ENCODE results near the gene PPP2R2B.

Gene PPP2R2B

DNA sequence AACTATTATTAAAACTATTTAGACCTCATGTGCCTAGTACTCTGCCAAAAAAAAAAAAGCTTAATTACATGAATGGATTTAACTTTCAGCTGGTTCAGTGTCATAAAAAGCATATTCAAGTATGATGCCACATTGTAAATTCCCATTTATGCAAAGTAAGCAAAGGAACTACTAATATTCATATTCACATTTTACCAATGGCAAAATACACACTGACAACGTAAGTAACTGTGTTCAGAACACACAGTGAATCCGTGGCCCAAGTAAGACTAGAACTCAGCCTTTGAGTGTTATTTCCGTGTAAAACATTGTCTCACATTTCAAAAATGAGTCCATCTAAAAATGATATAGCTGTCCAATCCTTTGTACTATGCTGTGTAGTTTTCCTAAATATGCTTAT, 56.8 kb downstream of the PPP2R2B start:
- DNase-seq: no peak

DNA sequence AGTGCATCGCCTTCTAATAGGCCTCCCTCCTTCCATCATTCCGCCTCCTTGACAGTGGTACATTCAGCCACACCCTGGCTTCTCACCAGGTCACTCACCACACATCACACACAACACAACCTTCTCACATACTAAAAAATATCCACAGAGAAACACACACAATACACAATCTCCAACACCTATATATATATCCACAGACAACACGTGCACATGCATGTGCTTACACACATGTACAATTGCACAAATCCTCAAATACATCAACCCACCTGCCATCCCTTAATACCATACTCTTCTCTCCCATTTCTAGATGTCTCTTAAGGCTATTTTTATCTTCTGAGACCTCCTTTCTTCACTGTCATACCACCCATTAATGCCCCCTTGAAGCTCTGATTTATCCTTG, 57.6 kb downstream of the PPP2R2B start:
- DNase-seq: no peak

DNA sequence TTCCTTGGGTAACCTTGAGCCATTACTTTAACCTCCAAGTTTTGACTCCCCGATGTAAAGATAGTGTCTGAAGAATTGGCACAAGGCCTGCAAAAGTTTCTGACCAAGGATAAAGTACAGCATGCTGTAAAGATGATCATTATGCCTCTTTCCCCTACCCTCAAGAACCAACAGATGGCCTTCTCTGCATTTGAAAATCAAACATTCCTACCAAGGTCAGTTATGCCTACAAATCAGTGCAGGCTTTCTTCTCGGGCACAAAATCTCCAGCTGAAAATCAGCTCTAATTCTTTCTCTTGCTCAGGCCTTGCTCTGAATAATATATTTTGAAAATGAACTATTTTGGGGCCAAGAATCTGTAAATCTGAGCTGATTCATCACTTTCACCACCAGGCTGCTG, 59.7 kb downstream of the PPP2R2B start:
- no peak for DNase-seq

DNA sequence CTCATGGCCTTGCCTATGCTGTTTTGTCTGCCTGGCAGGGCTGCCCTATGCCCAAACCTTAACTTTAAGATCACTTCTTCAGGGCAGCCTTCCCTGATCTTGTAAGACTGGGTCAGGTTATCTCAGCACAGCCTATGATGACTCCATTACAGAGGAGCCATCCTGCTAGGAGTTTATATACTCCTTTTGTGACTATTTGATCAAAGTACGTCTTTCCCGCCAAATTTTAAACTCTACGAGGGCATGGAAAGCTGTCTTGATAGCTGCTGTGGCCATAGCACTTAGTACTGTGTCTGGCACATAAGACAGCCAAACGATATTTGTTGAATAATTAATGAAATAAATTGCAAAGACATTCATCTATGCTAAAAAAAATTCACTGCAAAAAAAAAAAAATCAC, 60.6 kb downstream of the PPP2R2B start:
- no peak for DNase-seq

DNA sequence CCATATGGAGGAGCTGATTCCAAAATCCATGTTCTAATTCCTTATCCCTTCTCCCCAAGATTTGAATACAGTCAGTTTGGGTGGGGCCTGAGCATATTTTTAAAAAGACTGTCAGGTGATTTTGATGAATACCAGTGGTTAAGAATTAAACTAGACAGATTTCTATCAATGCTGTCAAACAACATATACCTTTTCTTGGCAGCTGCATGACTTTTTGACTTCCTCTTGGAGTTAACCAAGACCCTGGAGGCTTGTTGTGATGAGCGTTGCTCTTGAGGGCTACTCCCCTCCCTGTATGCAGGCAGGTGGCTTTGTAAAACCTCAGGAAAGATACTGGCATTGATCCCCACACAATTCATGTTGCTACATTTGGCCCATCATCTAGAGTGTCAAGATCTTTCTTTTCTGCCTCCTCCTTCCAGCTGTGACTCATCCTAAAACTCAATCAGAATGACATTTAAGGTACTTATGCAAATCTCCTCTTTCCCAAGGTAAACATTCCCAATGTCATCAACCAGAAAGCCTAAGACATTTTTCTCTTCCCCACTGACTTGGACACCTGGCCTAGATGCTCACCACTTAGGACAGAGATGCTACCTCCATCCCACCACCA, 61.7 kb downstream of the PPP2R2B start:
- DNase-seq: no peak

DNA sequence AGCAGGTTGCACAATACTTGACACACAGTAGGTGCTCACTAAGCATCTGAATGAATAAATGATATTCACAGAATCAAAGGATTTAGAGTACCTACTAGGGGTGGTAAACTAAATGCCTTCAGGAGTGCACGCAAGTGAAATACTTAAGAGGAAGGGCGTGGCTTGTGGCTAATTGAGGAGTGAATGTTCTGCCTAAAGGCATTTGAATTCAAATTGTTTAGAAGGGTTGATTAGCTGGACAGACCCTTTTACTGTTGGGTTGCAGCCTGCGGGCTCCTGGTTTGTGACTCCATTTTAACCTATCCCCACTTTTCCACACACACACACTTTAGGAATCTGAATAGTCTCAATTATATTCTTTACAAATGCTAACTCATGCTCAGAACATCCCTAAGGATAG, 63.1 kb downstream of the PPP2R2B start:
- no peak for DNase-seq

DNA sequence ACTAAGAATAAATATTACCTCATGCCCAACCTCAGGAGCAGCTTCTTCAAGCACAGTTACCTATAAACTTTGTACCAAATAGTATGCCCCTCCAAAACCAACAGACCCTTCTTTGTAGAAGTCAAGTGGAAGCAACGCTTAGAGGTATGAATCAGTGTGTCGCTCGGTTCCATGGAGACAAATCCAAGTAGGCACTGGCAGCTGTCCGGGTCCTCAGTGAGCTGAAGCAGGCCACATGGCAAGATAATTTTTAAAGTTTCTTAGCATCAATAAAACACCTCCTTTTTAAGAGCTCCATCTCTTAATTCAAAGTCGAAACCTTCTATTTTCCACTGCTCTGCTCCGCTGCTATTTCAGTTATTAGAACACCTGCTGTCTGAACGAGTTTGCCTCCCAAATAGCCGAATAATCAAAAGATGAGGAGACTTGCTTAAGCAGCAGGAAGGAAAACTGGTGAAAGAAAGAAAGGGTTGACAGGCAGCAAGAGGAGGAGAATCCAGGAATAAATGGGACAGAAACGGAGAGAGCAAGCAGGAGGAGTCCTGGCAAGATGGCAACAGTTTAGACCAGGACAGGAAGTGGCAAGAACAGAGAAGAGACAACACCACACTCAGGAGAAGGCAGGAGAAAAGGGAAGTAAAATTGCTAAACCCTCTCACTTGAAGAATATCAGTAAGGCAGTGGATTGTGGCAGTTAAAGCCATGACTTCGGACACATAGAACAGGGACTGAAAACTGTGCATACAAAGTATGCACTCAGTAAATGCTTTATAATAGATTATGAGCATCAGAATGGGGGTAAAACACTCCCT, 65.0 kb downstream of the PPP2R2B start:
- DNase-seq: no peak

DNA sequence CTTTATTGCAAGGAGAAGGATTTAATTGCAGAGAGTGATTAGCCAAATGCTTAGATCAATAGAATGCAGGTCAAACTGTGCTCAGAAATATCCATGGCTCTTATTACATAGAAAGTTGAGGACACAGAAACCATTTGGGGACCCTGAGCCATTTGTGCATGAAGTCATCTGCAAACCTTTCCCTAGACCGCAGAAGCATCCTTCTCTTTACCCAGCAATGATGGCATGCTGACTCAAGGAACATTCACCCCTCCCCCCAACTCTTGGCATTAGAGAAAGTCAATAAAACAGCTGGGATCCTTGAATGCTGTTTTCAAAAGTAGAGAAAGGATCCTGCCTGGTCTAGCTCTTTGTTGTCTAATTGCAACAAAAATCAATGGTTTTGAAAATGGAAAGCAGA, 73.5 kb downstream of the PPP2R2B start:
- no peak for DNase-seq

DNA sequence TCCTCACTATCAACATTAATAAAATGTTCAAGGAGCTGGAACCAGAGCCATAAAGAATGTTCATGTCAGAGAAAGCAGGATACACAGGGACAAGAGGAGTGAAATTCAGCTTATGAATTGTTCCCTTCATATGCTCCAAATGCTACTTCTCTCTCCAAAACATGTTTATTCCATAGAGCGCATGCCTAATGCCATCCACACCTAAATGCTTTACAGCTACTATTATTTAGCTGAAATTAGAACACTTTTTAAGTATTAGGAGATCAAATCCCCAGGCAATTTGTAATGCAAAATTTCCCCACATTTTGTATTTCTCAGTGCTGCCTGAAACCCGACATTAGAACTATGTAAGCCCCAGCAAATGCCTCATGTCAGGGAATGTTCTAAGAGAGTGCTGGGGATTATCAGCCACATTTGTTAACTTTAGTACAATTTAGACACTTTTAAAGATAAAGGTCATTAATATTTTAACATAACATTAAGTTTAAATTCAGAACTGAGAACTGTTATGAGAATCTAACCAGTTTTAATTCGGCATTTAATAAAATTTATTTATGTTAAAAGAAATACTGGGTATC, 75.5 kb downstream of the PPP2R2B start:
- DNase-seq: no peak

DNA sequence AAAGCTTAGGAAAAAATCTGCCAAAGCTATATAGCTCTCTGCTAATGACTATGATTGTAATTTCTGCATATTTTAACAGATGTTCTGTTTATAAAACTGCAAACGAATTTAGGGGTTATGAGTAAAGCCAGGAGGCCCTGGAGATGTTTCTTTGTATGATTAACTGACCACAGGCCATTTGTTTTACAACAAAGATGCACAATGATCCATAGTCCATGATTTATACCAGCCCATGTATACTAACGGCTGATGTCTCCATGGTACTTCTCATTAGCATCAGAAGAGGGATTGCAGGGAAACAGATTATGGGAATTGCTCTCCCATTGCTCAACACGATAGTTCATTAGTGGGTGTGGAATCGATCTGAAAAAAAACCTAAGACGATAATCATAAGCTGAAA, 78.9 kb downstream of the PPP2R2B start:
- DNase-seq: no peak

DNA sequence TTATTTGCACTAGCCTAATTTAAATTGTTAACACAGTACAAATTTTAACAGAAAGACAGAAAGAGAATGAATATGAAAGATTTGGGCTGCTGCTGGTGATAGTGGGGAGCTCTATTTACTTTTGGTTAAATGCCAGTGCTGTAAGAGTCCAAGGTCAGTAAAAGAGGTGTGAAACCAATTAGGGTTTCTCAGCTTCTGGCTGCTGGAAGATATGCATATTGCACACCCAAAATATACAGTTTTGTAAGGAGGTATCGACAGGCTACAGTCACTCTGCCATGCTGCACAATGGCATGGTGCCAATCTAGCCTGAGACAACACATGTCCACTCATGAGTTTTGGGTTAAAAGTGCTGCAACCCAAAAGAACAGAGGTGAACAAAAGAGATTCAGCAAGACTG, 79.3 kb downstream of the PPP2R2B start:
- DNase-seq: no peak

DNA sequence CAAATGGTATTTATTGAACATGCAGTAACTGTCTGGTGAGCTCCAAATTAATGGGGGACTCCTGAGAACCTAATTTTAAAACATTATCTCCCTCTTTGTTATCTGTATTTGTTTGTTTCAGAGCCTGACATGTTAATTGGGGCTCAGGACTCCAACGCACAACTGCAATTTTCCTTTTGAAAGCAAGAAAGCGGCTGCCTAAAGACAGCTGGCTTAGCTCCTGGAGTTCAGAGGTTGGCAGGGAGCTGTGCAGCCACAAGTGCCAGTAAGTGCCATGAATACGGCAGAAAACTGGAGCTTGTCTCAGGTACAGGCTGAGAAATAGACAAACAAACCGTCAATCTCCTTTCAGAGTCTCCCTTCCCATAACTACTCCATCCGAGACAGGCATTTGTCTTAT, 80.9 kb downstream of the PPP2R2B start:
- no peak for DNase-seq

DNA sequence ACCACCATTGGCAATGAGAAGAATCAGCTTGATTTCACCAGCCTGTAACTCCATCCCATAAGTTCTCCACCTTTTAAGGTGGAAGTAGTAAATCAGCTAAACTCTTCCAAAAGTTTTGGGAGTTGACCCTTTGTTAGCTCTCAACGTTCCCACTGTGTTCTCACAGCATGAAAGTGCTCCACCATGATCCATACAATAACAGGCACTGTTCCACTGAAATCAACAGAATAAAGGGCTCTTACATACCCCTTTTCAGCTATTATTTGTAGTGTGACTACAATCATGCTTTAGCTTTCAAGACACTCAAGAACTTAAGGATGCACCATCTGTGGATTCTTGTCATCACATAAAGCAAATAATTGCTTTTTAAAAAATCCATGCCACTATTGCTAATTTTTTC, 81.6 kb downstream of the PPP2R2B start:
- no peak for DNase-seq

DNA sequence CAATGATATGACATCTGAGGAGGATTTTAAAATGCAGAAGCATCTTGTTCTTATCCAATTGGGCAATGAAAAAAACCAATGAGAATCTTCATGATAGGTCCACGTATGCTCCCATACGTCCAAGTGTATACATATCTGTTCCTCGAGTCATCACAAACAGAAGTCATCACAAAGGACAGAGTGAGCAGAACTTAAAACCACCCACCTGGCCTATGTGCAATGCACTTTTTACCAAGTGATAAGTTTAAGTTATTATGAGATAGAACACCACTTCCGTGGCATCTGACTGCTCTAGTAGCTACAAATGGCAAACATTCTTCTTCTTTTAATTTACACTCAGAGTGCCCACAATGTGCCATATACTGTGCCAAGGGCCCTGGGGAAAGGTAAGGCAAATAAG, 82.4 kb downstream of the PPP2R2B start:
- DNase-seq: no peak

DNA sequence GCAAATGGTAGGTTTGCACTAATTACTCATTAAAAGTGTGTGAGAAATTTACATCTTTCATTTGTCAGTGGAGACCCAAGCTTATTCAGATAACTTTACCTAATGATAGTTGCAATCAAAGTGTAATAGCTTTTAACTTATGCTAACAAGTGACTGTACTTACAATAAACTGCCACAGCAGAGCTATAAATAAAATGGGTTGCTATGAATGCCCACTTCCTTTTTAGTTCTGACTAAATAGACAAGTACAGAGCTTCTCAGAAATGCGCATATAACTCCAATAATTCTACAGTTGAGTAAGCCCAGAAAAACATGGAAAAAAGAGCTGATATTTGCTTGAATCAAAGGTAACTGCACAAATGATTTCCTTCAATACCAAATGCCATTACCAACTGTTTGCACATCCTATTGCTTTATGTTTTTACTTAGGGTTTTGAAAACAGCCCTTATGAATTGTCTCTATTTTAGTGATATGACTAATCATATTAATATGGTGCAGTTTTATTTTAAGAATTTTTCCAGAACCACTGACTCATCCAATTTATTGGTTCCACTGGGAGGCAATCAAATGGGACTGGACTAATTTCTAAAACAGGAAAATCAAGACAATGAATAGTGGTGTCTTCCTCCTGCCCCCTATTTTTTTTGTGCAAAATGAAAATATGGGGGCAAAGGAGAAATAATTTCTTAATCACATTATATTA, 84.1 kb downstream of the PPP2R2B start:
- no peak for DNase-seq

DNA sequence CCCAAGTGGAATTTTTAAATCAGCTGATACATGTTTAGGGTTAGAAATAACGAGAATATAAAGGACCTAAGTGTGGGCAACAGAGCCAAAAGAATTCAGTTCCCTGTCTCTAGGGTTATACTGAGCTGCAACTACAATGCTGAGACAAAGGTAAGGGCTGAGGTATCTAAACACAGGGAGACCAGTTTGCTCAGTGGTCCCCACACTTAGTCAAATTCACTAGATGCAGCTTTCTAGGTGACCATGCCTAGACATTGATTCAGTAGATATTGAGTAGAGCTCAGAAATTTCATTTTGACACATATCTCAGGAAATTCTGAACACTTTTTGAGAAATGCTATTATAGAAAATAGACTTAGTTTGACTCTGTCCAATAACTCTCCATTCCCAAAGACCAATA, 84.8 kb downstream of the PPP2R2B start:
- no peak for DNase-seq

DNA sequence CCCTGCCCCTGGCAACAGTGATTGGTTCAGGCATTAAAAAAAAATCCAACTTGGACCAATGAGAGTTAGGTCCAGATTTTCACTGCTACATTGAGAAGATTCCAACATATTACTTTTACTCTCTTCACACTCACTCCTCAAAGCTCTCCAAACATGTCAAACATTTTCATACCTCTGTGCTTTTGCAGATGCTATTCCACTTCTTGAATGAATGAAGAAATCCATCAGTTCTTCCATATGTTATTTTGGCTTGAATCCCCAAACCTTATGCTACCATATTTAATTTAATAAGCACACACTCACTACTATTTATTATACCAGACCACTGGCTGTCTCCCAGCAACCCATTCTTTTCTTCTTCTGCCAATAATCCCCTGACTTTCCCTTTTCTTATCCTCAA, 87.1 kb downstream of the PPP2R2B start:
- DNase-seq: no peak

DNA sequence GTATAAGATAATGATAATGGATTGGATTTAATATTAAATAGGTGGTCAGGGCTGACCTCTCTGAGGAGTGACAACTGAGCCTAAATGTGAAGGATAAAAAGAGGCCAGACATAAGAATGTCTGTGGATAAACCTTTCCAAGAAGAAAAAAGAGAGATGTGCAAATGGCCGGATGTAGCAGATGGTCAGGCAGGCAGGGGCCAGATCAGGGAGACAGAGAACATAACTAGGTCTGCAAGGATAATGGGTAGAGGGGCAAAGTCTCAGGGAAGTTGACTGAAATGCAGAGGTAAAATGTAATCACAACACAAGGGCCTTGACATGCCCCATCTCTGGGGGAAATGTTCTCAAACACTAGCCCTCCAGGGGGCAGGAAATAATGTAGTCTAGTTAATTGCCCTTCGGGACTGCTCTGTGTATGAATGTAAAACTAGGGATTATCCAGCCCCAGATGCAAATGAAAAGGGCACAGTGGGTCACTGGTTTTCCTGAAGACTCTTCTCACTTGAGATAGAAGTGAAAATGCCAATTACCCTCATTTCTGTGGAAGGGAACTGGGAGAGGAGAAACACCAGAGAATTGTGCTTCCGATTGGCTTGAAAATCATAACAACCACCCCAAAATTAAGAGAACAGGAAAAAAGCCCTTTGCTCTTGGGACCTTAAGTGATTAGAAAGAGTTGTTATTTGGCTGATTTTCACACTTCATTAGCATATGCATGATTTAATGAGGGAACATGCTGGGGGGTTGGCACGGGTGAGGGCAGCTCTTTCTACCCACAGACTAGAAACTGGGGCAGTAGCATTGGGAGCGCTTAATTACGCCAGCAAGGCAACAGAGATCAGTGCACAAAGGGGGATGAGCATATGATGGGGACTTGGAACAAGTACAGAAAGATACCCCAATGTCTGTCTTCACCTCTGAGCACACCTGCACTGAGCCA, 88.6 kb downstream of the PPP2R2B start:
- no peak for DNase-seq

DNA sequence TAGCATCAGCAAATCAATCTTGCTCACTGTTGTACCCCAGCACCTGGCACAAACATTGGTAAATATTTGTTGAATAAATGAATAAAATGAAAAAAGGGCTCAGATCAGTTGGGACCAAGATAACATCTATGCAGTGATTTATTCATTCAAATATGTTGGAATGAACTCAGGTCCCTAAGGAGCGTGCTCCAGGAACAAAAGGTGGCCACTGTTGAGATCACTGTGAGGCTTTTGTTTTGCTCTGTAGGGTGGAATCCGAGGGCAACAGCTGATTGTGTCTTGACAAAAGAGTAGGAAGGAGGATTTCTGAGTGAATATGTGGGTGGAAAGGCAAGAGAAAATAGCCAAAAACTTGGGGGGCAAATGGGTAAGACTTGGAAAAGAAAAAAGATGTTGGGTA, 89.7 kb downstream of the PPP2R2B start:
- DNase-seq: no peak

DNA sequence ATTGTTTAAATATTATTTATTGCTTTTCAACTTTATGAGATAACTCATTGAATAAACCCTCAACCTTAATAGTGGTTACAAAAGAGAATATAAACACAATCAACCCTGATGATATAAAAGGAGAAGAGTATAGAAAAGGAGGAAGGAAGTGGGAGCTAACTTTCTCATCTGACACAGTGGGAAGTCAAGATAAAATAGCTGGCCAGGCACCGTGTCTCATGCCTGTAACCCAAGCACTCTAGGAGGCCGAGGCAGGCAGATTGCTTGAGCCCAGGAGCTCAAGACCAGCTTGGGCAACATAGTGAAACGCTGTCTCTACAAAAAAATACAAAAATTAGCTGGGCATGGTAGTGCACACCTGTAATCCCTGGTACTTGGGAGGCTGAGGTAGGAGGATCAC, 93.5 kb downstream of the PPP2R2B start:
- no peak for DNase-seq

DNA sequence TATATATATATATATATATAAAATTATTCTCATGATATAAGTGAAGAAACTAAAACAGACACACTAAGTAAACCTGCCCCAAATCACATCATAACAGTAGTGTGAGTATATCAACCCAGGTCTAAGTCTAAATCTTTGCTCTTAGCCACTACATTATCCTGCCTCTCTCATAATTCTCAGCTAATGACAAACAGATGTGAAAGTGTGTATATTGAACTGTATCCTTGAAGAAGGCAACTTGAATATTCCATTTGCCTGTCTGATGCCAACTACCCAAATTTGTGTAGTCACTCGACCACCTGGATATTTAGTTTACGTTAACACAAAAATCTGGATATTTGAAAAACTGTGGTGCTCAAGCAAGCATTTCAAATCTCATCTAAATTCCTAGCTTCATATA, 97.4 kb downstream of the PPP2R2B start:
- DNase-seq: no peak

DNA sequence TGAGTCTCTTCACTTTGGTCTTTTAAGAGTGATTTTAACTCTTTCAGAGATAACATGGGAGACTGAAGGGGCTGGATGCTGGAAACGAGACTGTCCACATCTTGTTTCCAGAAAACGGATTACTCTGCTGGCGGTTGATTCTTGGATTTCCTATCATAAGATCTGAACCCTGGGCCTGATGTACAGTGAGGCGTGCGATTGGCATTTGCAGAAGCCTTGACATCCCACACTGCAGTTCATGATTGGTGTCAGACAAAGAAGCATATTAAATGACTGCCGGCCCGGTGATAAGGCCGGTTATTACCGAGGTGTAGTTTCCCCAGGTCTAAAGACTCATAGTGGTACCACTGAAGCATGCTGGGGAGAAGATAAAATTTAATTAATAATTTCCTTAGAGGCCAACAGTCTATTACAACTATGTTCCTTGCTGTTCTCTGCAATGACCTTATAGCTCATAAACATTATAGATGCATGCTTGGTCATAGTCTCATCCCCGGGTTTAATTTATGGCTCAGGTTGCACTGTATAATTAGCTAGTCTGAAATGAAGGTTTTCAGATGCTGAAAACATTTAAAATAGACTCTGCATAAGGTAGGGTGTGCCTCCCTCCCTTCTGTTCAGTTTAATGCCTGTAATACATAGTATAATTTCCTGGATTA, 99.2 kb downstream of the PPP2R2B start:
- DNase-seq: no peak

Data from NCI-H226 (cell line).